KOPT-K1 (cell line): Measurements from ENCODE around the gene ZFYVE1.

Experiments used
- H3K27ac ChIP-seq: fragments of 200-600 bp; sonication (generic); 2 replicates; pipeline ENCODE4 v1.5.1; 2016; ENCODE audit warnings: antibody characterized with exemption, mild to moderate bottlenecking, low read depth, low read length; ENCODE audit not compliant: poor library complexity, severe bottlenecking
- H3K36me3 ChIP-seq: fragments of 200-600 bp; sonication (generic); 2 replicates; pipeline ENCODE4 v1.5.1; 2017; ENCODE audit warnings: antibody characterized with exemption, mild to moderate bottlenecking, low read length, moderate library complexity; ENCODE audit not compliant: insufficient read depth
- H3K9me3 ChIP-seq: fragments of 200-600 bp; sonication (generic); 2 replicates; pipeline ENCODE4 v1.5.1; 2017; ENCODE audit warnings: antibody characterized with exemption, low read length, mild to moderate bottlenecking; ENCODE audit not compliant: insufficient read depth, poor library complexity, severe bottlenecking

Gene ZFYVE1

DNA sequence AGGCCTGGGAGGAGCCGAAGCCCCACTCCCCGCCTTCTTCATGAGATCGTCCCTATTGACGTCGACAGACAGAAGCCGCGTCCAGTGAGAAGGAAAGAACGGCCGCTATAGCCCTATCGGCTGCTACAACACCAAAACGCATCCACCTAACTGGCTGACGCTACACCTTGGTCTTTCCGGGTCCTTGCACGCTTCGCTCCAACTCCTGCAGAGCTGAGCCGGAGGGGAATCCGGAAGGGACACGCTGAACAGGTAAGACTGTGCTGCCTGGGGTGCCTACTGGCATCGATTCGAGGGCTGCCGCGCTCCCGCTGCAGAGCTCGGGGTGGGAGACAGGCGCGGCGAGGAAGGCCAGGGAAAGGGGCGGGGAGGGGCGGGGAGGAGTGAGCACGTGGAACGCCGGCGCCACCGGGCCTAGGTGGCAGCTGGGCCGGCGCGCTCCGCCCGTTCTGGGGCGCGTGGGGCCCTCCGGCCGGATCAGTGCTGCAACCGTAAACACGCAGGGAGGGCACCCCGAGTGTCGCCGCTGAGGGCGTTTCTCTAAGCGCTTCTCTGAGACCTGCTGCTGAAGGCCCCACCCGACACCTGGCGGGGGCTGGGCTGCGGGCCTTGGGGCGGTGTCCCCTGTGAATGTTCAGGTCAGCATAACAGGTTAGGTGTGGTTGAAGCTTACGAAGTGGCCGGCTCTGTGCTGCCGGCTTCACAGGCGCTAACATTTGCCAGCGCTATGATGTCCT lies 100.4 kb downstream of the ZFYVE1 start, which contains the start of gene DCAF4:
TSS of gene DCAF4 (plus strand) at position 173 of the 737 bp plus-strand sequence. CDS start 11,515 bp downstream, outside the sequence.
- Histone ChIP-seq H3K9me3 (no peaks in the 10 kb centered on the region), H3K27ac (peak within 1 kb of the TSS; percentile 67), H3K36me3 (peaks cover 5% of the 10 kb centered on the region; the same call in 1 of the 2 replicates)

DNA sequence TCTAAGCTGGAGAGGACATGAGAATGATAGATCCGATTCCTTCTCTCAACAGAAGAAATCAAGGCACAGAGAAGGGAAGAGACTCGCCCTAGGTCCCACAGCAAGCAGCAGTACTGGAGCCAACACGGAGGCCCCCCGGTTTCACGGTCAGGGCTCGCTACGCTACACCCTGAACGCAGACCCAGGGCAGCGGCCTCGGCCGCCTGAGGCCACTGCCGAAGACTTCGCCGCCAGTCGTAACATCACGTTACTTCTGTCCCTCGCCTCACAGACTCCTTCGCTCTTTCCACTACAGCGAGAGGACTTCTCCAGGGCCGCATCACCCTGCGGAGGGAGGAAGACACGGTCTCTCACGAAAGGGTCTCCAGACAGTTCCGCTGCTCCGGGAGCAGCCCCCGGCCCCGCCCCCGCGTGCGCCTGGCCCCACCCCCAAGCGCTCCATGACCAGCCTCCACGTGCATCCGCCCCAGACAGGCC lies 101.1 kb downstream of the ZFYVE1 start:
- Histone ChIP-seq H3K36me3 (peaks cover 5% of the 10 kb centered on the region; the same call in 1 of the 2 replicates), H3K9me3 (no peaks in the 10 kb centered on the region), H3K27ac (no peak overlapping the region)

DNA sequence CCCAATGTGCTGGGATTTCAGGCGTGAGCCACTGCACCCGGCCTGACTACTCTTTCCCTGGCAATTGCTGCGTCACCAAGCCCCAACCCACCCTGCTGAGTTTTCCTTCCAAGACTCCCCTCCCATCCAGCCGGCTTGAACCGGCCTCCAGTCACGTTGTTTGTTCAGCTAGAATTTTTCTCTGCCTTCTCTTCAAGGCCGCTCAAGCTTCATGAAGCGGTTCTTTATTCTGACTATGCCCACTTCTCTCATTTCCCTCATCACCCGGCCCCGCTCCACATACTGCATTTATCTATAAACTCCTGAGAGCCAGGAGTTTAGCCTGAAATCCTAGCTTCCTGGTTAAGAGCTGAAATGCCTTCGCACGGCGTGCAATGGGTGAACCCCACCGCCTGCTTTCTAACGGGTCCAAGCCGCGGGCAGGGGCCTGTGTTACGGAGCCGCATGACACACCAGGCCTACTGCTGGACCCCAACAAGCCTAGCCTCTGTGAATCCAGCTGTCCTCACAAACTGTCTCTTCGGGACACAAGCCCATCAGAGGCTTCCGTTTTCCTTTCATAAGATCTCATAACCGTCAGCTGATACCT lies 101.6 kb downstream of the ZFYVE1 start:
- peaks cover 5% of the 10 kb centered on the region; the same call in 1 of the 2 replicates for H3K36me3 ChIP-seq
- H3K27ac ChIP-seq, result no peak overlapping the region
- H3K9me3 ChIP-seq, result no peaks in the 10 kb centered on the region

DNA sequence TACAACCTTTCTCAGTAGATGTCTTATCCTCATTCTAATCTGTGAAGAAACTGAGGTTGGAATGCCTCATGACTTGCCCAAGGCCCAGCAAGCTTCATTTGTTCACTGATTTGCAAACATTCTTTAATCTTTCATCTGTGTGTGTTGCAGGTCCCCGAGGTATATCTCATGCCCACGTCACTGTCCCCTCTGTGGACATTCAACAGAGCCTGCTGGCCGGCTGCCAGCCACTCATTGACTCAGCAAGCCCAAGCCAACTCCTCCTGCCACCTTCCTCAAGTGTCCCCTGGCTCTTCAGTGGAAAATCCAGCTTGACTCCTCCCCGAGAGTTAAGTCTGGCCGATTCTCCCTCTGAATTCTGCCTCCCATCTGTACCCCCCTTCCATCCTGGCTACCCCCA lies 102.6 kb downstream of the ZFYVE1 start:
- no peaks in the 10 kb centered on the region for H3K9me3 ChIP-seq
- no peak overlapping the region for H3K27ac ChIP-seq

DNA sequence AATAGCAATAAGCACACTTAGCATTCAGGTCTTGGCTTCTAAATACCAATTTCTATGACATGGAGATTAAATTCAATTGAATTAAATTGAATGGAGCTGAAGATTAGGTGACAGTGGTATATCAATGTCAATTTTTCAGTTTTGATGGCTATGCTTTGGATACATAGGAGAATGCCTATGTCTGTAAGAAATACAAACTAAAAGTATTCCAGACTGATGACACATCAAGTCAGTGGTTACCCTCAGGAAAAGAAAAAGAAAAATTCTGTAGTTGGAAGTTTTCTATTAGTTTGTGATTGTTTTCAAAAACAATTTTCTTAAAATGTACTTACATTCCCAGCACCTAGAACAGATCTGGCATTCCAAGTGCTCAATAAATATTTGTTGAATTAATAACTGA lies 105.5 kb downstream of the ZFYVE1 start:
- no peaks in the 10 kb centered on the region for H3K9me3 ChIP-seq
- H3K36me3 ChIP-seq, result no peaks in the 10 kb centered on the region
- no peak overlapping the region for H3K27ac ChIP-seq

More for the DNA sequence above, 102.6 kb downstream of the ZFYVE1 start:
- H3K36me3 ChIP-seq, result no peaks in the 10 kb centered on the region

DNA sequence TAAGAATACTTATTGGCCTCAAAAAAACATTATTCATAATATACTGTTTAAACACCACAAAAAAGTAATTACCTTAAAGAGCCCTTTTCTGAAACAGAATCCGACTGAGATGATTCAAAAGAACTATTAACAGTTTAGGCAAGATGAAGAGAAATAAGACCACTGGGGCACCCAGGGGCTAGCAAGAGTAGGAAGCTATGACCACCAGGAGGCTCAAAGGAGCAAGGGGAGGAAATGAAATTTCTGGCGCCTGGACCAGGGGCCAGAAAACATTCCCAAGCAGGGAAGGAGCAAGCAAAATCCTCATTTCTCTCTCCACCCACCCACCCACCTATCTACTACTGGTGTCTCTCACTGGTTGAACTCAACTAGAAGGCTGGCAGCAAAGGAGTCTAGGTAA lies 106.9 kb downstream of the ZFYVE1 start:
- Histone ChIP-seq H3K9me3 (no peaks in the 10 kb centered on the region), H3K27ac (no peak overlapping the region)

More for the DNA sequence above, 106.9 kb downstream of the ZFYVE1 start:
- H3K36me3 ChIP-seq, result no peaks in the 10 kb centered on the region
